ENCODE measurements around the gene RNF138.
"Not testable (repeated sequence)": the region's sequence is repeated elsewhere in the genome, so short reads cannot be mapped to it uniquely, and the experiment has no call there.

Gene RNF138

DNA sequence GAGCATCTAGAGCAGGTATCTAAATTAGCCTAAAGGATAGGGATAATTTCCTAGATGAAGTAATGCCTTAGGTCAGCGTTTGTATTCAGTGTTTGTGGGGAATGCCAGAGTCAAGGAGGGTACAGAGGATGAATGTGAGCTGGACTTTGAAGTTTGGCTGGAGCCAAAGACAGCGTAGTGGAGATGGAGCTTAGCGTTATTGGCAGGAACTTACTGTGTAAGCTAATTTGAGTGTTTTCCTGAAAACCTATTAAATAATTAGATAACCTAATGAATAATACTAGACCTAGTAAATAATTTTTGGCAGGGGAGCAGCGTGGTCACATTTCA, 4.2 kb downstream of the RNF138 start:
- no peak for DNase-seq (ENCODE audit: low read depth)

- no peak for DNase-seq (ENCODE audit: low read depth)
Measured at GRCh38 chr18:32096946-32097345, 5.3 kb downstream of the RNF138 start.

DNA sequence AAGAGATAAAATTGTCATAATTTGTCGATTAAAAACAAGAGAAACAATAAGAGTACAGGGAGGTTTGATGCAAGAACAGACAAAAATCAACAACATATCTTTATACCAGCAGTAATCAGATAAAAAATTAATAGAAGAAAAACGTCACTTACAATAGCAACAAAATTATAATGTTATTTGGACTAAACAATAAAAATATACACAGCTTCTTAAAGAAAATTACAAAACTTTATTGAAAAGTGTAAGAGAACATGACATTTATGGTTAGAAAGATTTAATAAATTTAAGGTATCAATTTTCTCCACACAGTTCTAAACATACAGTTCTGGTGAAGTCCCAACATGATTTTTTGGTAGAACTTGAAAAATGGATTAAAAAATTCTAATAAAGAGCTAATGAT, 12.8 kb downstream of the RNF138 start:
- DNase-seq (ENCODE audit: low read depth), result no peak

DNA sequence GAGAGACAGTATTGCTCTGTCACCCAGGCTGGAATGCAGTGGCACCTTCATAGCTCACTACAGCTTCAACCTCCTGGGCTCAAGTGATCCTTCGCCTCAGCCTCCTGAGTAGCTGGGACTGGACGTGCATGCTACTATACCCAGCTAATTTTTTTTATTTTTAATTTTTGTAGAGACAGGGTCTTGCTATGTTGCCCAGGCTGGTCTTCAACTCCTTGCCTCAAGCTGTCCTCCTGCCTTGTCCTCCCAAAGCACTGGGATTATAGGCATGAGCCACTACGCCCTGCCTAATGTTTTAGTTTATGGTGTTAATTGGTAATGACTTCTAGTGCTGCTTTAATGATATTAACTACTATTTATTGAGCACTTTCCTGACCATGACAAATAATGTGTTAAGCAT, 18.3 kb downstream of the RNF138 start:
- no peak for DNase-seq (ENCODE audit: low read depth)

GRCh38 chr18:32111706-32112105, 20.0 kb downstream of the RNF138 start:
- no peak for DNase-seq (ENCODE audit: low read depth)

DNA sequence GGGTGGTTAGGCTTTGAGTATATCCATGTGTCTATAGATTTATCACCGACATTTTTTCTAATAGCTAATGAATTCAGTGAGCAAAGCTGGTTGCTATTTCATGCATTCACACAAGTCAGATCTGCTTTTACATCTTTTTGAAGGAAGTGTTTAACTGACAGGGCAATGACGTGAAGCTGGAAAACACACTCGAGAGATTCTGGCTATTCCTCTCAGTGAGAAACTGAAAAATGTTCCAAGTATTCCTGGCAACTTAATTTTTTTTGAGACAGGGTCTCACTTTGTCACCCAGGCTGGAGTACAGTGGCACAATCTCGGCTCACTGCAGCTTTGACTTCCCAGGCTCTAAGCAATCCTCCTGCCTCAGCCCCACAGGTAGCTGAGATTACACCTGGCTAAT, 21.2 kb downstream of the RNF138 start:
- DNase-seq (ENCODE audit: low read depth), result no peak

GRCh38 chr18:32114293-32114942, 22.7 kb downstream of the RNF138 start:
- DNase-seq (ENCODE audit: low read depth), result no peak

GRCh38 chr18:32122039-32122438, 30.4 kb downstream of the RNF138 start:
- DNase-seq (ENCODE audit: low read depth), result no peak

DNA sequence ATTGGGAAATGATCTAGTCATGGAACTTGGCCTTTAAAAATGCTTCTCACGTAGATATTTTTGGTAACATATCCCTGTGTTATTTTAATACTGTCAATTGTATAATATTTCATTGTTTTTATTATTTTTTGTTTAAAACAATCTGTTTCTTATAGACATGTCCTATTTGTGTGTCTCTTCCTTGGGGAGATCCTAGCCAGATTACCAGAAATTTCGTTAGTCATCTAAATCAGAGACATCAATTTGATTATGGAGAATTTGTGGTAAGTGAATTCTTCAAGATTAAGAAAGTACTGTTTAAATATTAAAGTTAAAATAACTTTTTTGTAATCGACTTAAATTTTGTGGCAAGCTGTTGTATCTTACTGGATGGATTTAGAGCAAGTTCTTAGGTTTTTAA, 34.9 kb downstream of the RNF138 start:
- no peak for DNase-seq (ENCODE audit: low read depth)

GRCh38 chr18:32135625-32136024, 44.0 kb downstream of the RNF138 start:
- DNase-seq (ENCODE audit: low read depth), result no peak

- no peak for DNase-seq (ENCODE audit: low read depth)
Measured at GRCh38 chr18:32138332-32138982, 46.8 kb downstream of the RNF138 start.

DNA sequence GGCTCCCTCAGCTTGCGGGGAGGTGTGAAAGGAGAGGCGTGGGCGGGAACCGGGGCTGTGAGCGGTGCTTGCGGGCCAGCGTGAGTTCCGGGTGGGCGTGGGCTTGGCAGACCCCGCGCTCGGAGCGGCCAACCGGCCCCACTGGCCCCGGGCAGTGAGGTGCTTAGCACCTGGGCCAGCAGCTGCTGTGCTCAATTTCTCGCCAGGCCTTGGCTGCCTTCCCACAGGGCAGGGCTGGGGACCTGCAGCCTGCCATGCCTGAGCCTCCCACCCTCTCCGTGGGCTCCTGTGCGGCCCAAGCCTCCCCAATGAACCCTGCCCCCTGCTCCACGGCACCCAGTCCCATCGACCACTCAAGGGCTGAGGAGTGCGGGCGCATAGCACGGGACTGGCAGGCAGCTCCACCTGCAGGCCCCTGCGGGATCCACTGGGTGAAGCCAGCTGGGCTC, 48.2 kb downstream of the RNF138 start:
- DNase-seq (ENCODE audit: low read depth), result no peak

DNA sequence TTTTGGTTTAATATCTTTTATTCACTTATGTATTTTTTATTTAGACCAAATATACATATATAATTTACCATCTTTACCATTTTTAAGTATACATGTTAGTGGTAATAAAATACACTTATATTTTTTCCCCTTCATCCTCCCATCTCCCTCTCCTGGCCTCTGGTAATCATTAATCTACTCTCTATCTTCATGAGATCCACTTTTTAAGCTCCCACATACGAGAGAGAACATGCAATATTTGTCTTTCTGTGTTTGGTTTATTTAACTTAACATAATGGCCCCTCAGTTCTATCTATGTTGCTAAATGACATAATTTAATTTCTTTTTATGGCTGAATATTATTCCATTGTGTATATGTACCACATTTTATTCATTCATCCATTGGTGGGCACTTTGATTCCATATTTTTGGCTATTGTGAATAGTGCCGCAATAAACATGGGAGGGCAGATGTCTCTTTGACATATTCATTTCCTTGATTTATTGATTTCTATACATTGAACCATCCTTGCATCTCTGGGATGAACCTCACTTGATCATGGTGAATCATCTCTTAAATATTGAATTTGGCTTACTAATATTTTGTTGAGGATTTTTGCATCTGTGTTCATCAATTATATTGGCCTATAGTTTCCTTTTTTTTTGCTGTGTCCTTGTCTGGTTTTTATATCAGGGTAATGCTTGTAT, 56.7 kb downstream of the RNF138 start:
- DNase-seq (ENCODE audit: low read depth), result no peak

GRCh38 chr18:32152705-32153448, 61.2 kb downstream of the RNF138 start:
- DNase-seq (ENCODE audit: low read depth), result no peak

DNA sequence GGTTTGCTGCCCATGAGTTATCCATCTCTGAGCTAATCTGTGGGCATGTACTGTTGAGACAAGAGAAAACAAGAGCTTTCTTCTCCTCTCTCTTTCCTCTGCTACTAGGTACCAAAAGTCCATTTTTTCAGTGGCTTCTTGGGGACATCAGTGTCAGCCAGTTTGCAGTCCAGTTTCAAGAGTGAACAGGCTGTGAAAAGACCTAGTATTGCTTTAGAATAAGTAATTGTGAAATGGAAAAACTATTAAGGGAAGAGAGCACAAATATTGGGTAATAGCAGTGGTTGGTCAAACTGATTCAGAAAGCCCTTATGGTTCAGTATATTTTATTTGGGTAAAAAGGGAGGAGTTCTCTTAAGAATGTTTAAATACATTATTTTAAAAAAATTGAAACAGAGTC, 65.2 kb downstream of the RNF138 start:
- no peak for DNase-seq (ENCODE audit: low read depth)

DNA sequence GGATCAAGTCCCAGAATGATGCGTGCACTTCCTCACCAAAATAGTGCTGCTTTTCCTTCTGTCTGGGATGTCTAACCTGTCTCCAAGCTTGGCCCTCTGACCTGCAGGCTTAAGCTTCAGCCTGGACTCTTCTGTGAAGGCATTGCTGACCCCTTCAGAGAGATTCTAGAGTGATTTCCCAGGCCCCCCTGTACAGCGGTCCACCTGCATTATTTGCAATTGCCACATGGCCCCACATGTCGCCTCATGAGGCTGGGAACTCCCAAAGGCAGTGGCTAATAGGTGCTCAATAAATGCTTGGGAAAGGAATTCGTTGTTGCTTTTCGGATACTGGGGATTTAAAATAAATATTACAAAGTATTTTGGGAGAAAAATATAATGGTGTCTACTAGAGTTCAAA, 65.9 kb downstream of the RNF138 start:
- no peak for DNase-seq (ENCODE audit: low read depth)

GRCh38 chr18:32158108-32158624, 66.5 kb downstream of the RNF138 start:
- DNase-seq (ENCODE audit: low read depth), result peak; percentile 52

DNA sequence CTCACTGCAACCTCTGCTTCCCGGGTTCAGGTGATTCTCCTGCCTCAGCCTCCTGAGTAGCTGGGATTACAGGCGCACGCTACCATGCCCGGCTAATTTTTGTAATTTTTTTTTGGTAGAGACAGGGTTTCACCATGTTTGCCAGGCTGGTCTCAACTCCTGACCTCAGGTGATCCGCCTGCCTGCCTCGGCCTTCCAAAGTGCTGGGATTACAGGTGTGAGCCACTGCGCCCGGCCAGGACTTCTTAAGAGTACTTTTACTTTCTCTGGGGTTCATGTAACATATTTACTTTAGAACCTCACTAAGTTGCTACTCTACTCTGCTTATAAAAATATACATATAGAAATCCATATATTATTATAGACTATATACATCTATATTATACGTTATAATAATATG, 67.0 kb downstream of the RNF138 start:
- not testable (repeated sequence) for DNase-seq (ENCODE audit: low read depth)

DNA sequence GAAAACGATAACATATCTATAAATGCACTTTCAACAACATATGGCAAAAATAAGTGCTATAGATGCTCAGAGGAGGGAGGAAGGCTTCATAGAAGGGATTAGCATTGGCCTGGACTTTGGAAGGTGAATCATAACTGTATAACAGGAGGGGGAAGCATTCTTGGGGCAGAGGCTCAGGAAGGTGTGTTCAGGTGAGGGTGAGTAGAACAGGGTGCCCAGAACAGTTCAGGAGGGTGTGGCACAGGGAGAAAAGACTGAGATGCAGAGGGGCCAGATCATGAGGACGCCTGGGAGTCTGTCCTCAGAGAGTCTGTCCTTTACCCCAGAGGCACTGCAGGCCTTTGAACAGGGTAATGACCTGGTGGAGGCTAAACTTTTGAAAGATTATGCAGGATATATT, 68.9 kb downstream of the RNF138 start:
- no peak for DNase-seq (ENCODE audit: low read depth)

DNA sequence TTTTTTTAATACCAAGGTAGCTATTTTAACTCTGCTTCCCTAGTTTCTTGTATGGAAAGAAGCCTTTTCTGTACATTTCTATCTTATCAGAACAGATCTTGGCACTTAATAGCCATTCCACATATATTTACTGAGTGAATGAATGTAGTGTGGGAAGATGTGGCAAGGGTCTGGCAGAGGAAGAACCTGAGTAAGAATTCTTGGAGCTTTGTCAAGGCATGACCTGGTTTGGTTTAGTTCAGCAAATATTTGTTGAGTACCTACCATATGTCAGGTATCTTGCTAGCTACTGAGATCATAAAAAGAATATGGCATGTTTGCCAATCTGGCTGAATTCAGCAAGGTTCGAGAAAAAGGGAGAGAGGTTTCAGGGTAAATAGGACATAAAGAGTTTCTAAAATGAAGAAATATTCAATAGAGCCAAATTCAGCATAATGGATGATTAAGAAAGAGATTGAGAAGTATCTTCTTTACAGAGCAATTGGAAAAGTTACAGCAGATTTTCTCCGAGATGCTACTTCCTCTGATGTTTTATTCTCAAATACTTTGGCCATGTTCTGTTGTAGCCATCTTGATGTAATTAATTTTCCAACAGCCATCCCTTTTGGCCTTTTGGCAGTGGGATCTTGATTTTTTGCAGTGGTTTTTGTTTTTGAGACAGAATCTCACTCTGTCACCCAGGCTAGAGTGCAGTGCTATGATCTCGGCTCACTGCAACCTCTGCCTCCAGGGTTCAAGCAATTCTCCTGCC, 76.5 kb downstream of the RNF138 start:
- no peak for DNase-seq (ENCODE audit: low read depth)

- DNase-seq (ENCODE audit: low read depth), result no peak
Measured at GRCh38 chr18:32173654-32174053, 82.0 kb downstream of the RNF138 start.

GRCh38 chr18:32174719-32175118, 83.0 kb downstream of the RNF138 start:
- no peak for DNase-seq (ENCODE audit: low read depth)
